Endothelial cell (in vitro differentiated cells): ENCODE measurements around the gene BCAS4. TPM values are rescaled to one million over a fixed set of nuclear protein-coding genes. Genes with fewer than 3 reads are reported as not detected.
"Not testable (repeated sequence)": the region's sequence is repeated elsewhere in the genome, so short reads cannot be mapped to it uniquely, and the experiment has no call there.

Experiments used
- DNase-seq: peaks from one replicate; pipeline ENCODE4 v3.0.0; 2021; ENCODE audit warnings: low spot score
- H3K27ac Mint-ChIP-seq: one replicate; pipeline ENCODE4 v1.8.0; 2021; ENCODE audit warnings: mixed read lengths, inconsistent platforms; ENCODE audit not compliant: unreplicated experiment
- H3K27me3 Mint-ChIP-seq: one replicate; pipeline ENCODE4 v1.8.0; 2021; ENCODE audit warnings: mild to moderate bottlenecking, moderate library complexity, mixed read lengths, inconsistent platforms; ENCODE audit not compliant: unreplicated experiment
- H3K36me3 Mint-ChIP-seq: one replicate; pipeline ENCODE4 v1.8.0; 2021; ENCODE audit warnings: mild to moderate bottlenecking, low read depth, mixed read lengths, inconsistent platforms; ENCODE audit not compliant: unreplicated experiment
- H3K4me1 Mint-ChIP-seq: one replicate; pipeline ENCODE4 v1.8.0; 2021; ENCODE audit warnings: mild to moderate bottlenecking, mixed read lengths, inconsistent platforms; ENCODE audit not compliant: unreplicated experiment
- H3K4me3 Mint-ChIP-seq: one replicate; pipeline ENCODE4 v1.8.0; 2021; ENCODE audit warnings: mild to moderate bottlenecking, mixed read lengths, inconsistent platforms; ENCODE audit not compliant: unreplicated experiment
- H3K9me3 Mint-ChIP-seq: one replicate; pipeline ENCODE4 v1.8.0; 2021; ENCODE audit warnings: mixed read lengths, inconsistent platforms; ENCODE audit not compliant: unreplicated experiment
- total RNA-seq: library from RNA; stranded (reverse); fragmentation: NEBNext Ultra II Directional; extraction: Animal tissue kit (Norgen Biotek cat#: 25700); gene quantifications from one replicate; pipeline ENCODE4 v1.2.1, GENCODE V29; 2021; ENCODE audit not compliant: unreplicated experiment
- TF ChIP-seq, protein P1 (sequence below): fragments of 200-600 bp; sonication (generic); IDR thresholded peaks from one replicate; pipeline ENCODE4 v1.5.0; 2021; ENCODE audit warnings: antibody characterized with exemption; ENCODE audit not compliant: unreplicated experiment

The BCAS4 gene
- total RNA-seq, 1 donor from 2014 or later: 7.6 TPM

DNA sequence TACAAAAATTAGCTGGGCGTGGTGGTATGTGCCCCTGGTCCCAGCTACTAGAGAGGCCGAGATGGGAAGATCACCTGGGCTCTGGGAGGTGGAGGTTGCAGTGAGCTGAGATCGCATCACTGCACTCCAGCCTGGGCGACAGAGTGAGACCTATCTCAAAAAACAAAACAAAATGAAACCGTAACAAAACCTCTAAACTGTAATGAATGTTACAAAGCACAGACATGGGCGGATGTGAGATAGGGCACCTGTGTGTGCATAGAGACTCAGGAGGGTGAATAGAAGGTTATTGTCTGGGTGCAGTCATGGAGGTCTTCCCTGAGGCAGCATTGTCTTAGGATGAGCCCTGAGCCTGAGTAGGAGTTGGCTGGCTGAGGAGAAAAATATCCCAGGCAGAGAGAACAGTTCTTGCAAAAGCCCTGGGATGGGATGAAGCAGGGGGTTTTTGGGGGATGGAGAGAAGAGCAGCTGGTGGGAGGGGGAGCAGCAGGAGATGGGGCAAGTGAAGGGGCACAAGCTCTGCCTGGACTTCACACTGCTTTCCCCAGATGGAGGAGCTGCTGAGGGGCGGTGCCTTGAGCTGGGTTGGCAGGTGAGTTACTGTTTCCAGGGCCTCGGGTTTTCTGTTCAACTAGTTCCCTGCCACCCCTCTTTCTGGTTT lies 5.2 kb downstream of the BCAS4 start:
- peaks cover 2% of the 10 kb centered on the region for H3K4me1 Mint-ChIP-seq
- no peak for DNase-seq
- H3K9me3 Mint-ChIP-seq: no peaks in the 10 kb centered on the region
- no peak overlapping the region for H3K27ac Mint-ChIP-seq
- H3K36me3 Mint-ChIP-seq: no peaks in the 10 kb centered on the region
- peaks cover 4% of the 10 kb centered on the region for H3K27me3 Mint-ChIP-seq
- TF ChIP-seq, protein P1, sequence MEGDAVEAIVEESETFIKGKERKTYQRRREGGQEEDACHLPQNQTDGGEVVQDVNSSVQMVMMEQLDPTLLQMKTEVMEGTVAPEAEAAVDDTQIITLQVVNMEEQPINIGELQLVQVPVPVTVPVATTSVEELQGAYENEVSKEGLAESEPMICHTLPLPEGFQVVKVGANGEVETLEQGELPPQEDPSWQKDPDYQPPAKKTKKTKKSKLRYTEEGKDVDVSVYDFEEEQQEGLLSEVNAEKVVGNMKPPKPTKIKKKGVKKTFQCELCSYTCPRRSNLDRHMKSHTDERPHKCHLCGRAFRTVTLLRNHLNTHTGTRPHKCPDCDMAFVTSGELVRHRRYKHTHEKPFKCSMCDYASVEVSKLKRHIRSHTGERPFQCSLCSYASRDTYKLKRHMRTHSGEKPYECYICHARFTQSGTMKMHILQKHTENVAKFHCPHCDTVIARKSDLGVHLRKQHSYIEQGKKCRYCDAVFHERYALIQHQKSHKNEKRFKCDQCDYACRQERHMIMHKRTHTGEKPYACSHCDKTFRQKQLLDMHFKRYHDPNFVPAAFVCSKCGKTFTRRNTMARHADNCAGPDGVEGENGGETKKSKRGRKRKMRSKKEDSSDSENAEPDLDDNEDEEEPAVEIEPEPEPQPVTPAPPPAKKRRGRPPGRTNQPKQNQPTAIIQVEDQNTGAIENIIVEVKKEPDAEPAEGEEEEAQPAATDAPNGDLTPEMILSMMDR: no peak
- no peak overlapping the region for H3K4me3 Mint-ChIP-seq

DNA sequence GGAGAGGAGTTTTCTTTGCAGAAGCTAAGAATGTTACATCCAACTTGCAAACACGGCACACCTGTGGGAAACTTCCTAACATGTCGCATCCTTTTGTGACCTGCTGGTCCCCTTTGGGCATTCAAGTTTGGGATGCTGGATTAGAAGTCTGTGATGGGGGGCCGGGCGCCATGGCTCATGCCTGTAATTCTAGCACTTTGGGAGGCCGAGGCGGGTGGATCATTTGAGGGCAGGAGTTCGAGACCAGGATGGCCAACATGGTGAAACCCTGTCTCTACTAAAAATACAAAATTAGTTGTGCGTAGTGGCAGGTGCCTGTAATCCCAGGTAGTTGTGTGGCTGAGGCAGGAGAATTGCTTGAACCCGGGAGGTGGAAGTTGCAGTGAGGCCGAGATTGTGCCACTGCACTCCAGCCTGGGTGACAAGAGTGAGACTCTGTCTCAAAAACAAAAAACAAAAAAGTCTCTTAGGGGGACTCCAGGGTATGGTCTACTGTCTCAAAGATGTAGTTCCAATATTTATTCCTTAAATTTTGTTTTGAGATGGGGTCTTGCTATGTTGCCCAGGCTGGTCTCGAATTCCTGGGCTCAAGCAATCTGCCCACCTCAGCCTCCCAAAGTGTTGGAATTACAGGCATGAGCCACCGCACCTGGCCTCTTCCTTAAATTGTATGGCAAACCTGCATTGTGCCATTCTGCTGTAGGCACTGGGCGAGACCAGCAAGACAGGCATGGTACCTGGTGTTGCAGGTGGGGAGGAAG lies 6.3 kb downstream of the BCAS4 start:
- H3K27me3 Mint-ChIP-seq, H3K36me3 Mint-ChIP-seq, H3K27ac Mint-ChIP-seq, H3K4me3 Mint-ChIP-seq, H3K9me3 Mint-ChIP-seq, DNase-seq, H3K4me1 Mint-ChIP-seq: not testable (repeated sequence)

DNA sequence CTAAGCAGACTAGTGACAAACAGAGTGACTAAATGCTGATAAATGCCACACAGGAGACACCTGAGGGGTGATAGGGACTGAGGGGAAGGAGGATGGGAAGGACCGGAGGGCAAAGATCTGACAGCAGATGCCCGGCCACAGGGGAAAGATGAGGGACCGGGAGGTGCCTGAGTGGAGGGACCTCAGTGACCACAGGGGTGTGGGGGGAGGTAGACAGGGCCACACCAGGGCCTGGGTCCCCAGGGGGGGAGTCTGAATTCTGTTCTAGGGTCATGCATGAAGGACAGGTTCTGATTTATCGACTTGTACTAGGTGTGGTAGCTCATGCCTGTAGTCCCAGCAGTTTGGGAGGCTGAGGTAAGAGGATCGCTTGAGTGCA lies 6.9 kb downstream of the BCAS4 start:
- H3K27me3 Mint-ChIP-seq: peaks cover 4% of the 10 kb centered on the region
- H3K4me1 Mint-ChIP-seq: no peaks in the 10 kb centered on the region
- H3K4me3 Mint-ChIP-seq: no peak overlapping the region
- H3K36me3 Mint-ChIP-seq: no peaks in the 10 kb centered on the region
- TF ChIP-seq, protein P1: no peak
- no peaks in the 10 kb centered on the region for H3K9me3 Mint-ChIP-seq
- H3K27ac Mint-ChIP-seq: no peak overlapping the region
- DNase-seq: no peak

DNA sequence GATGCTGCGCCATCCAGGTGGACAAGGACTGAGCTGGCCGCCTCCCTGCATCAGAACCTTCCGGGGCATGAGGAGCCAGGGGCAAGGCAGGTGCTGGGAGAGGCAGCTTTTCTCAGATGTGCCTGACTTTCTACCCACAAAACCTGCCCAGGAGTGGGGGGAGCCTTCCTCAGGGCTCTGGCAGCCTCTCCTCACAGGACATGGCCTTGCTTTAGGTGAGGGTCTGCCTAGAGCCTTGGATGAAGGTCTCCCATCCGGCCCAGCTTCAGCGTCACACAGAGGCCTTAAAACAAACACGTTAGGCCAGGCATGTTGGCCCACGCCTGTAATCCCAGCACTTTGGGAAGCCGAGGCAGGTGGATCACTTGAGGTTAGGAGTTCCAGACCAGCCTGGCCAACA lies 7.4 kb downstream of the BCAS4 start:
- H3K4me1 Mint-ChIP-seq: no peaks in the 10 kb centered on the region
- no peaks in the 10 kb centered on the region for H3K36me3 Mint-ChIP-seq
- TF ChIP-seq, protein P1: no peak
- no peak overlapping the region for H3K27ac Mint-ChIP-seq
- no peak for DNase-seq
- H3K9me3 Mint-ChIP-seq: no peaks in the 10 kb centered on the region
- no peak overlapping the region for H3K4me3 Mint-ChIP-seq
- peaks cover 4% of the 10 kb centered on the region for H3K27me3 Mint-ChIP-seq

- no peak for DNase-seq
- TF ChIP-seq, protein P1: no peak
- Mint-ChIP-seq H3K27me3 (peaks cover 2% of the 10 kb centered on the region), H3K4me1 (no peaks in the 10 kb centered on the region), H3K4me3 (no peak overlapping the region), H3K36me3 (no peaks in the 10 kb centered on the region), H3K27ac (no peak overlapping the region), H3K9me3 (no peaks in the 10 kb centered on the region)
Observed at GRCh38 chr20:50804437-50805348, 9.8 kb downstream of the BCAS4 start.
